ENCODE data around the gene ZNF618.

DNA sequence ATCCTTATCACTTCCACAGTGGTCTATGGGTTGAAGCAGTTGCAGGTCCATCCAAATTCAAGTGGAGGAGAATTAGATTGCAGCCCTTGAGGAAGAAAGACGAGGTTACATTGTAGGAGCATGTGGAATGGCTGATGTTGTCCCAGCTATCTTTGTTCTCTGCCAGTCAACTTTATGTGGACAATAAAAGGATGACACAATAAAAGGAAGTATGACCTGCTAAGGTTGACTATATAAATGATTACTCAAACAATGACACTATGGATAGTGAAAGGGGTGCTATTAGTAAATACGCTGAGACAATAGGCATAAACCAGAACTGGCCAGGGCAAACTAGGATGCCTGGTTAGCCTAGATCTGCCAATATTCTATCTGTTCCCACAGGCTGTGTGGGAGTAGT lies 12.8 kb upstream of the ZNF618 start:
- TF ChIP-seq, protein P1, sequence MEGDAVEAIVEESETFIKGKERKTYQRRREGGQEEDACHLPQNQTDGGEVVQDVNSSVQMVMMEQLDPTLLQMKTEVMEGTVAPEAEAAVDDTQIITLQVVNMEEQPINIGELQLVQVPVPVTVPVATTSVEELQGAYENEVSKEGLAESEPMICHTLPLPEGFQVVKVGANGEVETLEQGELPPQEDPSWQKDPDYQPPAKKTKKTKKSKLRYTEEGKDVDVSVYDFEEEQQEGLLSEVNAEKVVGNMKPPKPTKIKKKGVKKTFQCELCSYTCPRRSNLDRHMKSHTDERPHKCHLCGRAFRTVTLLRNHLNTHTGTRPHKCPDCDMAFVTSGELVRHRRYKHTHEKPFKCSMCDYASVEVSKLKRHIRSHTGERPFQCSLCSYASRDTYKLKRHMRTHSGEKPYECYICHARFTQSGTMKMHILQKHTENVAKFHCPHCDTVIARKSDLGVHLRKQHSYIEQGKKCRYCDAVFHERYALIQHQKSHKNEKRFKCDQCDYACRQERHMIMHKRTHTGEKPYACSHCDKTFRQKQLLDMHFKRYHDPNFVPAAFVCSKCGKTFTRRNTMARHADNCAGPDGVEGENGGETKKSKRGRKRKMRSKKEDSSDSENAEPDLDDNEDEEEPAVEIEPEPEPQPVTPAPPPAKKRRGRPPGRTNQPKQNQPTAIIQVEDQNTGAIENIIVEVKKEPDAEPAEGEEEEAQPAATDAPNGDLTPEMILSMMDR (IDR thresholded peaks at IDR 0.05), result no peak
- TF ChIP-seq POLR2A (IDR thresholded peaks at IDR 0.05), result no peak
- TF ChIP-seq EP300 (IDR thresholded peaks at IDR 0.05), result no peak

Measured in stomach (tissue), 4 donors.